NCI-H1694 (cell line): Measurements from ENCODE around the gene TULP4.
A peak's percentile ranks its signal among the peaks of the same experiment; 100 is the strongest.
"Not testable (repeated sequence)": the region's sequence is repeated elsewhere in the genome, so short reads cannot be mapped to it uniquely, and the experiment has no call there.

ENCODE experiments used
- DNase-seq: peaks from one replicate; lab custom pipeline; 2025; lab: John Stamatoyannopoulos, UW

TULP4 gene

DNA sequence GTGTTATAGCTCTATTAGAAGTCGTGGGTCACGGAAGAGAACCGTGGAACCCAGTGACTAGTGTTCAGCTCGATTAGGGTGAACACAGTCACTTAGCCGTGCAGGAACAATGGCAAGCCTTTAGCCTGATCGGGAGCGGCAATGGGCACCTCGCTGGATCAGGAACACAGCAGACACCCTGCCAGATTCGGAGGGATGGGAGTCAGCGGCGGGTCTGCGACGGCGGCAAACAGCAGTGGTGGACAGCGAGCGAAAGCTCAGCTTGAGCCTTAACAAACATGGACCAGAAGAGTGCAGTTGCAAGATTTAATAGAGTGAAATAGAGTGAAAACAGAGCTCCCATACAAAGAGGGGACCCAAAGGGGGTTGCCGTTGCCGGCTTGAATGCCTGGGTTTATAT, 157.8 kb downstream of the TULP4 start:
- not testable (repeated sequence) for DNase-seq

DNA sequence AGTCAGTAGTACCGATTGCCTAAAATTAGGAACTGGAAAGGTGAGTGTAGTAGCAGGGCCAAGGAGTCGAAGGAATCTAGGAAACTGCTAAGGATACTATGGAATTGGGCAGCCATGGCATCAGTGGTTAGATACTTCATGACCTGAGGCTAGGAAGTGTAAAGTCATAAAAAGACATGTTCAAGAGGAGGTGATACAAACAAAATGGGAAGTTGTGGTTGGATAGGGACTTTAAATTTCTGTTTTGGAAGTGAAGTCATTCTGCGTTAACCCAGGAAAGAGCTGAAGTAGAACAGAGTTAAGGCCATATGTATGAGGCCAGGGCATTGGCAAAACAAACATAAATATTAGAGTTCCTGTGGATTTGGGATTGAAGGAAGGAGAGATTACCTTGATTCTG, 159.1 kb downstream of the TULP4 start:
- DNase-seq: no peak

DNA sequence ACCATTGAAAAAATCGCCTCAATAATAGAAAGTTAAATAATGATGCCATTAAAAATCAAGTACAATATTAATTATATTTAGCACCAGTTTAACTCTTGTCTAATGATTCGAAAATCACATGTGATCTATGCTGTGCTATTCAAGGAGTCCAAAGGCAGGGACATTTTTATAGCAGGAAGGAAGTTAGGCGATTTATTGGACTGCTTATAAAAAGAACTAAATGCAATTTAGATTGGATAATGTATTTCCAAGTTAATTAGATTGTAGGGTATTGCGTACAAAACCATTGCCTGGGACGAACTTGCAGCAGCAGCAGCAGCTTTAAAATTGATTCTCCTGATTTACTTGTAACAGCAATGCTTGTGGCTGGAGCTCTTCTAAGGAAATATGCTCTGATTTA, 160.2 kb downstream of the TULP4 start:
- no peak for DNase-seq

DNA sequence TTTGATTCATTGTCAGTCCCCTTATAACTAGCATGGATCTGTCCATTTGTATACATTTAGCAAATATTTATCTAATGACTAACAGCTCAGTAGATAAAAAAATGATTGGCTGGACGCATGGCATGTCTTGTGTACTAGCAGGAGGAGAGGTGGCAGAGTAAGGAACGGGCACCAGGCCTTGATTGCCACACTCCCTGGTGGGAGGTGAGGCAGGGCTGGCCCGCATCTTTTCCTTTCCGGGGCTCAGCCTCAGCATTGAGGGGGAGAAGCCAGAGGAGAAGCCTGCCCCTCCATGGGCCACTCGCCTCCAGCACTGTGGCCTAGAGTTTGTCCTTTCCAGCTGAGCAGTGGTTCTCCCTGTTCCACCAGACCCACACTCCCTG, 162.7 kb downstream of the TULP4 start:
- DNase-seq: no peak

DNA sequence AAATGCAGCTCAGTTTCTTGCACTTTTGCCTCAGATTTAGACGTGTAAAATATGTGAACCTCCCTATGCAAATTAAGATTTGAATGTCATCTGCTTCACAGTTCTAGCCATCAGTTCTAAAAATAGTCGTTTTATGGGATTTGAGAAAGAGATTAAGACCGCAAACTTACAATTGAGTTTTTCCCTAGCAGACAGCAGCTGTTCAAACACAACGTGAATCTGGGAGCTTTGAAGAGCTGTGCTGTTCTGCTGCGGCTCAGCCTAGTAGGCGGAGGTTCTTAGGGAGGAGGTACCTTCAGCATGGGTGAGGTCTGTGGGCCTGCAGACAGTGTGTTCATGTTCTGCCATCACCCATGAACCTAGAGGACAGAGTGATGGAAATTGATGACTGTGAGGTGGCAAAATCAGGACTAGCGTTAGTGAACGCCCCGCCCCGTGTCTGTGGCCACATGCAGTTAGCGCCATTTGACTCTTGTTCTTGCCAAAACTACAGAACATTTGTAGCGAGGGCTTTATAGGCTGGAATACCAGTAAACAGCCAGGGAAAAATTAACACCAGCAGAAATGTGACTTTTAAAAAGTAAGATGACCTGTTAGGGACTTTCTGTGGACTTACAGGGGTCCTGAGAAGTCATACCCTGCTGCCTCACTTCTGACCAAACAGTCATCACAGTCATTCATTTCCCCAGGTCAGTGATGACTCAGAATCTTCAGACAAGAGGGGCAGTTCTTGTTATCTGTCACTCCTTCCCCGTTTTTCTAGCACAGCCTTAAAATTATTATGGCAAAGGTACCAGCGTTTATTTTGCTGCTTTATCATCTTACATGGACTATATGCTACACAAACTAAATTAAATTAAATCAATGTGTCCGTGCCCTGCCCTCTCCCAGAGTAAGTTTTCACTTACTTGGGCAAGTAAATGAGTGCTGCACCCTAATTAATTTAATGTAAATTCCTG, 163.4 kb downstream of the TULP4 start:
- peak; percentile 60 for DNase-seq

DNA sequence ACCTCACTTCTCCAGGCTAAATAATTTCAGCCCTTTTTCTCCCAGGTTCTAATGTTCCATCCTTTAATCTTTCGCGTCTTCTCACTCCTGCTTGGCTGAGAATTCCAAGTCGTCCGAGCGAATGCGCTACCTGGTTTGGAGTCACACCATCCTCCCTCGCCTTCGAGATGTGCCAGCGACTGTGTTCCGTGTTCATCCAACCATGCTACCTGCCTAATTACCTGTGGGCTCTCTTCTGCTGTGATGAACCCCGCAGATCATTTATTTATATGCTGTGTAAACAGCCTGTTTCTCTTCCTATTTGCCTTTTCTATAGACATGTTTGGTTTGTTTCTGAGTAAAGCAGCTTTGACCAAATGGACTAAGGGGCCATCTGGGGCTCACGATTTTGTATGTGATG, 164.1 kb downstream of the TULP4 start:
- DNase-seq: no peak

DNA sequence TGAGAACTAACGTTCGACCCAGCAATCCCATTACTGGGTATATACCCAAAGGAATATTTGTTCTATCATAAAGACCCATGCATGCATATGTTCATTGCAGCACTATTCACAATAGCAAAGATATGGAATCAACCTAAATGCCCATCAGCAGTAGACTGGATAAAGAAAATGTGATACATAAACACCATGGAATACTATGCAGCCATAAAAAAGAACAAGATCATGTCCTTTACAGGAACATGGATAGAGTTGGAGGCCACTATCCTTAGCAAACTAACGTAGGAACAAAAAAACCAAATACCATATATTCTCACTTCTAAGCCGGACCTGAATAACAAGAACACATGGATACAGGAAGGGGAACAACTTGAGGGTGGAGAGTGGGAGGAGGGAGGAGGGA, 165.5 kb downstream of the TULP4 start:
- DNase-seq: not testable (repeated sequence)

DNA sequence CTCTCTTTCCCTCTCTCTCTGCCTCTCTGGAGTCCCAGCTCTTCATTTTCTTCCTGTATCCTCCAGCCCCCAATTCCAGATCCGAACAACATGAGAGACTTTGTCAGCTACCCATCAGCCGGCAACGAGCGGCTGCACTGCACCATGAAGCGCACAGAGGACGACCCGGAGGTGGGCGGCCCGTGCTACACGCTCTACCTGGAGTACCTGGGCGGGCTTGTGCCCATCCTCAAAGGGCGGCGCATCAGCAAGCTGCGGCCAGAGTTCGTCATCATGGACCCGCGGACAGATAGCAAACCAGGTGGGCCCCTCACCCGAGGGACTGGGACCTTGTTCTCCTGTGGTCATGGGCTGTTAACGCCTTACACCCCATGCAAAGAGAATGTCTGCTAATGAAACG, 168.7 kb downstream of the TULP4 start:
- no peak for DNase-seq

DNA sequence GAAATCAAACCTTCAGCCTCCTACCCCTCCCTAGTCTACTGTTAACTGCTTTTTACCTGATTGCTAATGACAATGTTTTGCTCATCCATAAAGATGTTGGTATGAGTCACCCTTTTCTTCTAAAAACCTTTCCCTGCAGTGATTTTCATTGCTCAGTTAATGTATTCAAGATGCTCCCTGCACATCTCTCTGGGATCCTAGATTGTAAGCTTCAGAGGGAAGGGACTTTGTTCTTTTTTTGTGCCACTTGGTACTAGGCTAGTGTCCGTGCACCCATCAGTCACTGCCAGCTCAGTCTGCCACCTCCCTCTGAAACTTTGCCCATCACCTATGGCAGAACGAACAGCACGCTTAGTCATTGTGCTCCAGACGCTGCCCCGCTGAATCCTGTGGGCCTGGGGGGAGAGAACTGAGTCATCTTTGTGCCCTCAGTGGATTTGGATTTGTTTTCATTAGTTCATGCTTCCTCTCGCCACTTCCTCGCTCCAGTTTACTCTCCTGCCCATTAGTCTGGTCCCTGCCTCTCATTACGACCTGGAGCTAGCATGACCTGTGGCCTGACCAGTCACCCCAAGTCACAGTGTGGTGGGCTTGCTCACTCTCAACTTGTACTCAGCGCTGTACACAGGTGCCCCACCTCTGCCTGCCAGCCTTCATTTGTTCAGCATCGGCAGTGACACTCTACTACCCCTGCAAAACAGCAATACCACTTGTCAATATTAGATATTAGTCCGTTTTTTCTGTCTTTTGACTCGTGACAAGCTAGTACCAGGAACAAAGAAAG, 169.6 kb downstream of the TULP4 start:
- no peak for DNase-seq

DNA sequence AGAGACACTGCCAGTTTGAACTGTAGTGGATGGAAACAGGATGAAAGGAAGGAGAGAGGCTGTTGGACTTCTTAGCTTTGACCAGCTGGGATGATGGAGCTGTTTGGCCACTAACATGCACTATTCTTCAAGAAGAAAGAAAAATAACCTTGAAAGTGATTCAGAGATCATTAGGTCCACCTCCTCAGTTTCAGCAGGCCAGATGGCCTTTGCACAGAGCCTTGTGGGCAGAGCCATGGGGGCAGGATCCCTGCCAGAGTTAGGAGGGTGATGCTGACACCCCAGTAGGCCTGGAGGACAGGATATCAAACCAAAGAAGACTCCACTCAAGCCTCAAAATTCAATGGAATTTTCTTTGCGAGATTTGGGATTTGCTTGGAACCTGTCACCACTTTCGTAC, 173.2 kb downstream of the TULP4 start:
- no peak for DNase-seq

DNA sequence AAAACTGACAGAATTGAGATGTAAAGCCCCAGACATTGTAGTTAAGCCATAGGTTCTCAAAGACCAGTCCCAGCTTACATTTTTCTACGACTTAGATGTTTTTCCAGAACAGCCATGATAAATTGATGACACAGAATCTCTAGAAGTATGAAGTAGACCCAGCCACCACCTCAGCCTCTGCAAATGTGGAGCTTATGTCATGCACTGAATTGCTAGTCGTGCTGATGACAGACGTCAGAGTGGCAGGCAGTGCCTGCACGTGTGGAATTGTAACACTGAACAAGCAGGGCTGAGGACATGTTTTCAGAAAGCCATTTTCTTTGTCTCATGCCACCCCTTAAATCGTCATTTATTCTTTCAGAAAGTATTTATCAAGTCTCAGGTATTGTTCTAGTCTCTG, 175.2 kb downstream of the TULP4 start:
- no peak for DNase-seq

DNA sequence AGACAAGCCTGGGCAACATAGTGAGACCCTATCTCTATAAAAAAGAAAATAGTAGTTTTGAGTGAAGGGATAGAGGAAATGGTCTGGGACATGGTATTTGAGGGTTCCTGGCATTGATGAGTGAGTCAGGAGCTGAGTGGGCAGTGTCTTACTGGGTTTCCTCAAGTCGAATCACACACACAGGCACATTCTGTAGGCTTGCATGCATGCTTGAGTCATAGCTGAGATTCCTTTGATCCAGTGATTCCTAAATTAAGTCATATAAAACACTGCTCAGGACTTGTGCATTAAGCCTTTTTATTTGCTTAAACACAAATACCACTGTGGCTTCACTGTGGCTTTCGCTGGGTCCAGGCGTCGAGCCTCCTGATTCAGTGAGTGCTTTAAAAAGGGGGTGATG, 175.8 kb downstream of the TULP4 start:
- DNase-seq: no peak

DNA sequence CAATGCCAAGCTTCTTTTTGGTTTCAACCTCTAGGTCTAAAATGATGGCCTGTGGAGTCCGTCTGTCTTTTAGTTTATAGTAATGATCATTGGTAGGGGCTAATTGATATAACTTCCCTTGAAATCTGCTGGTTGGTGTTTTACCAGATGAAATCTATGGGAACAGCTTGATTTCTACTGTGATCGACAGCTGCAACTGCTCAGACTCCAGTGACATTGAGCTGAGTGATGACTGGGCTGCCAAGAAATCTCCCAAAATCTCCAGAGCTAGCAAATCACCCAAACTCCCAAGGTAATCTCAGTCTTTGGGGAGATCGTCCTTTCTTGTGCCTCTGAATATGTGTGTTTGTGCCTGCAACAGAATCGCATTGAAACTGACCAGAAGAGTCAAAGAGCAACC, 177.2 kb downstream of the TULP4 start:
- no peak for DNase-seq

DNA sequence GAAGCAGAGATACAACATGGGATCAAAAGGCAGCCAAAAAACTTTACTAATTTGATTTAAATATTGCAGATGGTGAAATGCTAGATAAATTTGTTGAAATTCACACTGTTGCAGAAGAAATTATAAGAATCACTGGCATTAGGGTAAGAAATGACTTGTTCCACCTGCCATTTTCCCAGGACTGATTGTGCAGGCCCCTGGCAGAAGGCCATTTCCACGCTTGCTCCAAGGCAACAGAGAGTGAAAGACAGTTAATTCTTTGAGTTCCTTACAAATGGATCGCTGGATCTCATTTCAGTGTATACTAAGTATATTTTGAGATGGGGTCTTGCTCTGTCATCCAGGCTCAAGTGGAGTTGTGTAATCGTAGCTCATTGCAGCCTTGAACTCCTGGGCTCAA, 180.6 kb downstream of the TULP4 start:
- no peak for DNase-seq

DNA sequence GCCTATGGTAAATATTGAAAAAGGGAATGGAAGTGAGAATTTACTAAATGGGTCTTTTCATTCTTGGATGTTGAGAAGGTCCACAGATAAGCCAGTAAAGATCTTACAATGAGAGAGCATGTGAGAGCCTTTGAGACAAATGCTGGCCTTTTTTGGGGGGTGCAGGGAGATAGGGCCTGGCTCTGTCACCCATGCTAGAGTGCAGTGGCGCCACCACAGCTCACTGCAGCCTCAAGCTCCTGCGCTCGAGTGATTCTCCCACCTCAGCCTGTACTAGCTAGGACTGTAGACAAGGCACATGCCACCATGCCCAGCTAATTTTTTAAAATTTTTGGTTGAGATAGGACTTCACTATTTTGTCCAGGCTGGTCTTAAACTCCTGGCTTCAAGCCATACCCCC, 184.4 kb downstream of the TULP4 start:
- DNase-seq: no peak

DNA sequence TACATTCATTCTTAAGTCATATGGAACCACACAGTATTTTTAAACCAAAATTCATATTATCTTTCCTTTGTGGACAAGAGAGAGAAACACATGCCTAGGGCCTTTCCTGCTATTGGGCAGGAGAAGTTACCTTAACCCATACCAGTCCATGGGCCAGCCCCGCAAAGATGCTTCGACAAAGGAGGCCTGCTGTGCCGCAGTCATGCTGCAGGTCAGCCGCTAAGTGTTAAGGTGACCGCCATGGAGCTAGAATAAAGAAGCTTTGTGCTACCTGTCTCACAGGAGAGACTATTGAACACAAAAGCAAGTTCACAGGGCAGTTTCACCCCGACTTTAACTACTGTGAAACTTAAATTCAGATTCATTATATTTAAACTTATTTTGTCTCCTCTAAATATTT, 185.4 kb downstream of the TULP4 start:
- DNase-seq: no peak

DNA sequence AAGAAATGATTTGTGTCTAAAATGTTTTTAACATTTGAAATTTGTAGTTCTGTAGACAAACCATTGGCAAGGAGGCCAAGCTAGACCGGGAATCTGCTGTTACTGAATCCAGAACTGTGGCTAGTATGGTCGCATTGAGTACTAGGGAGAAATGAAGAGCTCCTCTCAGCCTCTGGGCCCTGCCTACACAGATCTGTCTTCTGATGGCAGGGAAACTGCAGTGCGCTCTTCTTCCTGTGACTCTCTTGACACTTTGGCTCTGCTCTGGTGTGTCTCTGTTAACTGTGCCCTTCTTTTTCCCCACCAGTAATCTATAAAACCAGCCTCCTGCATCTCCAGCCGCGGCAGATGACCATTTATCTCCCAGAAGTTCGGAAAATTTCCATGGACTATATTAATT, 186.1 kb downstream of the TULP4 start:
- DNase-seq: no peak

DNA sequence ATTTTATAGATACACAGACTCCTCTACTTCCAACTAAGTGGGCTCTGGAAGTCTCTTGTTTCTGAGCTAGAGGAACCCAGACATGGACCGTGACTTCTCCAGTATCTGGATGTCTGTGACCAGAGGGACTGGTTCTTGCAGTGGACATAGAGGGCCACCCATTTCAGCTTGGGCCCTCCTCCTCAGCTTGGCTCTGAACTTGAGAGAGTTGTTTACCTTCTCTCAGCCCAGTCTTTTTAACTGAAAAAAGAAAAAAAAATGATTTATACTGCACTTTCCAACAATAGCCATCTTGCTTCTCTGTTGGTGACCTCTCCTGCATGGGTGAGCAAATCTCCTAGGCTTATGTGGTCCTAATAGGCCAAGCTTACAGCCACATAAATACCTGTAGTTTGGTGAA, 187.3 kb downstream of the TULP4 start:
- DNase-seq: no peak

DNA sequence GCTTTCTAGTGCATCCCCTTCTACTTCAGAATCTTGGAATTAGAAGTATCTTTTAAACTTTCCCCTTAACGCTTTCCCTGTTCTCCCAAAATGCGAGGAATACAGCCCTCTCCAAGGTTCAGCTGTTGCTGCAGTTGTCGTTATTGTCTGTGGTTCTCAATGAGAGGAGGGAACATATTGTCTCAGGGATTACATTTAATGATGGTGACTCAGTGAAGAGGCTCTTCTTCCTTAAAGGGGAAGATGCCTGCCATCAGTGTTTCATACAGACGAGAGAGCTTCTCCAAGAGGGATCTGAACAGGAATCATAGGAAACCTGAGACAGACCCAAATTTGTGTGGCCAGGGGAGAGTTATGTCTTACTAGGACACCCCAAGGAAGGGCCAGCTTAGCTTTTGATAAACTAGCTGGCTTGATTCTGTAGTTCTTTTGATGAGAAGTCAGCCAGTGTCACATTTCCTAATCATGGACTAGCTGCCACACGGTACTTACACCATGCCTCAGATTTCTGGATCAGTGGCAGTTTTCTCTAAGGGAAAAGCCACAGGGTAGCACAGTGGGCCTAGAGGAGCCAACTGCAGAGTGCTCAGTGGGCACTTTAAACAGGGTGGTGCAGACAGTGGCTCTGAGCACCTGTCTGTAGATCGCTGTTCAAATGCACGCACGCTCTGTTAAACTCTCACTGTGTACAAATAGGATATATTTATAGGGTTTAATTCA, 187.9 kb downstream of the TULP4 start:
- no peak for DNase-seq

DNA sequence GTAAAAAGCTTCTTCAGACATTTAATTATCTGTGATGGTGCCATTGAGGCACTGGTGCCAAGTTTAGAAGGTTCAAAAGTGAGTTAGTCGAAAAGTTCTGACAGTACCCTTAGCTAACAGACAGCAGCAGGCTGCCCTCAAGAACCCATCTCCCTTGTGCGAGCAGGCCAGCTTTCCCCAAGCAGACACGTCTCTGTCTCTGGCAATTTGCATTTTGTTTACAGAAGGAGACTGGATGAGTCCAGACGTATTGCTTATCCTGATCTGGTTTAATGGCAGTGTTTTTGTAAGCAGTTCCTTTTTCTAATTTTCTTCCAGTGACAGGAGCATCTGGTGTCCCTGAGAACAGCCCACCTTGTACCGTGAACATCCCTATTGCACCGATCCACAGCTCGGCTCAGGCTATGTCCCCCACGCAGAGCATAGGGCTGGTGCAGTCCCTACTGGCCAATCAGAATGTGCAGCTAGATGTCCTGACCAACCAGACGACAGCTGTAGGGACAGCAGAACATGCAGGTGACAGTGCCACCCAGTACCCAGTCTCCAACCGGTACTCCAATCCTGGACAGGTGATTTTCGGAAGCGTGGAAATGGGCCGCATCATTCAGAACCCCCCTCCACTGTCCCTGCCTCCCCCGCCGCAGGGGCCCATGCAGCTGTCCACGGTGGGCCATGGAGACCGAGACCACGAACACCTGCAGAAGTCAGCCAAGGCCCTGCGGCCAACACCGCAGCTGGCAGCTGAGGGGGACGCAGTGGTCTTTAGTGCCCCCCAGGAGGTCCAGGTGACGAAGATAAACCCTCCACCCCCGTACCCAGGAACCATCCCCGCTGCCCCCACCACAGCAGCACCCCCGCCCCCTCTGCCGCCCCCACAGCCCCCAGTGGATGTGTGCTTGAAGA, 189.3 kb downstream of the TULP4 start:
- DNase-seq: no peak

DNA sequence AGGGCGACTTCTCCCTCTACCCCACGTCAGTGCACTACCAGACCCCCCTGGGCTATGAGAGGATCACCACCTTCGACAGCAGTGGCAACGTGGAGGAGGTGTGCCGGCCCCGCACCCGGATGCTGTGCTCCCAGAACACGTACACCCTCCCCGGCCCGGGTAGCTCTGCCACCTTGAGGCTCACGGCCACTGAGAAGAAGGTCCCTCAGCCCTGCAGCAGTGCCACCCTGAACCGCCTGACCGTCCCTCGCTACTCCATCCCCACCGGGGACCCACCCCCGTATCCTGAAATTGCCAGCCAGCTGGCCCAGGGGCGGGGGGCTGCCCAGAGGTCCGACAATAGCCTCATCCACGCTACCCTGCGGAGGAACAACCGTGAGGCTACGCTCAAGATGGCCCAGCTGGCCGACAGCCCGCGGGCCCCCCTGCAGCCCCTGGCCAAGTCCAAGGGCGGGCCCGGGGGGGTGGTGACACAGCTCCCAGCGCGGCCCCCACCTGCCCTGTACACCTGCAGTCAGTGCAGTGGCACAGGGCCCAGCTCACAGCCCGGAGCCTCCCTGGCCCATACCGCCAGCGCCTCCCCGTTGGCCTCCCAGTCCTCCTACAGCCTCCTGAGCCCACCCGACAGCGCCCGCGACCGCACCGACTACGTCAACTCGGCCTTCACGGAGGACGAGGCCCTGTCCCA, 190.1 kb downstream of the TULP4 start:
- no peak for DNase-seq
